OCI-LY7 (cell line): Measurements from ENCODE around the gene GPR55.

Experiments
- CTCF ChIP-seq: fragments of 200-600 bp; sonication (generic); conservative IDR thresholded peaks from 2 replicates; pipeline ENCODE4 v1.5.1; 2014; ENCODE audit warnings: mild to moderate bottlenecking, antibody characterized with exemption, low read length, moderate library complexity, mixed read lengths
- EZH2phosphoT487 ChIP-seq: fragments of 200-600 bp; sonication (generic); IDR thresholded peaks from 2 replicates; pipeline ENCODE4 v1.6.1; 2018; ENCODE audit warnings: low read depth, borderline replicate concordance, mild to moderate bottlenecking, mixed run types, antibody characterized with exemption, low read length, moderate library complexity, mixed read lengths

GRCh38 chr2:230939066-230939591, 14.1 kb upstream of the GPR55 start:
- no peak for TF ChIP-seq CTCF
- TF ChIP-seq EZH2phosphoT487, result no peak
